Liver (tissue), 3 donors: ENCODE results near the gene PLEKHA5.

ENCODE experiments used
- CTCF ChIP-seq: fragments of 150-350 bp; IDR thresholded peaks from 2 replicates; pipeline ENCODE4 v1.5.1; 2017; ENCODE audit warnings: improper control_type of control experiment, low read depth, low read length; ENCODE audit not compliant: missing input control
- RAD21 ChIP-seq, 2 donors: IDR thresholded peaks; 2 replicates each; pipeline ENCODE4 v1.6.1; 2016; ENCODE audit warnings: antibody characterized with exemption in 2 of 2, mild to moderate bottlenecking in 2 of 2
- YY1 ChIP-seq: IDR thresholded peaks from 2 replicates; pipeline ENCODE4 v1.6.1; 2016; ENCODE audit warnings: antibody characterized with exemption, mild to moderate bottlenecking
- donor health status: healthy.
- donor health status: healthy.

- TF ChIP-seq CTCF (no peak), RAD21 (IDR thresholded peaks at IDR 0.05) (no peak), YY1 (no peak)
Measured at GRCh38 chr12:19404242-19404880, 274.8 kb downstream of the PLEKHA5 start.
